Measurements from ENCODE around the gene PPP1R15A.
A peak's percentile ranks its signal among the peaks of the same experiment; 100 is the strongest.

PPP1R15A gene

DNA sequence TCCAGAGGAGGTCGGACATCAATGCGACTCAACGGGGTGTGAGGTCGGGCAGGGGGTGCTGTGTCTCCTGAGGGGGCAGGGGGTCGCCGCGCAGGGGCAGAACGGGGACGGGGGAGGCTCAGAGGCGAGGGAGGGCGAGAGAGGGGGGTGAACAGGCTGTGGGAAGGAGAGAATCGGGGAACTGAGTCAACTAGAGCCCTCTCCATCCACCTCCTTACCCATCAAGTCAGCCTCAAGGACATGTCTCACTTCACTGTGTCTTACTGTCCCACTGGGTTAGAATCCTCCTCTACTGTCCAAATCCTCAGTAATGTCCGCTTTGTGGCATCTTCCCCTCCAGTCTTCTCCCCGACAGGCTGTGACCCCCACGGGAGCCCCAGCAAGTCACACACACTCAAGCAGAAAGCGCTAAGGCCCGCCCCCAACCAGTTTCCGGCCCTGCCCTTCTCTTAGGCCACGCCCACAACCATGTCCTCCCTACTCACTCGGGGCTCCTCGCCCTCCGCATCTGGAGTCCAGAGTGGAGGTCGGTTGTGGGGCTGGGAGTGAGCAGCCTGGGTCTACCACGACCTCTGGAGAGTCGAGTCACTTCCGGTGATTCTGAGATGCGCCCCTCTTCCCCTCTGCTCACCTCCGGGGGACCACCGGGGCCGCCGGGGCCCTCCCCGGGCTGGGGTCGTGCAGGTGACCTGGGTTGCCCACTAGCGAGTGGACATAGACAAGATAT is 13.1 kb upstream of the PPP1R15A start:
- H3K4me3 ChIP-seq (ENCODE audit: low read length), result peak overlapping the region; percentile 21
- no peak for DNase-seq (ENCODE audit: low read depth)
- TF ChIP-seq, protein P1, sequence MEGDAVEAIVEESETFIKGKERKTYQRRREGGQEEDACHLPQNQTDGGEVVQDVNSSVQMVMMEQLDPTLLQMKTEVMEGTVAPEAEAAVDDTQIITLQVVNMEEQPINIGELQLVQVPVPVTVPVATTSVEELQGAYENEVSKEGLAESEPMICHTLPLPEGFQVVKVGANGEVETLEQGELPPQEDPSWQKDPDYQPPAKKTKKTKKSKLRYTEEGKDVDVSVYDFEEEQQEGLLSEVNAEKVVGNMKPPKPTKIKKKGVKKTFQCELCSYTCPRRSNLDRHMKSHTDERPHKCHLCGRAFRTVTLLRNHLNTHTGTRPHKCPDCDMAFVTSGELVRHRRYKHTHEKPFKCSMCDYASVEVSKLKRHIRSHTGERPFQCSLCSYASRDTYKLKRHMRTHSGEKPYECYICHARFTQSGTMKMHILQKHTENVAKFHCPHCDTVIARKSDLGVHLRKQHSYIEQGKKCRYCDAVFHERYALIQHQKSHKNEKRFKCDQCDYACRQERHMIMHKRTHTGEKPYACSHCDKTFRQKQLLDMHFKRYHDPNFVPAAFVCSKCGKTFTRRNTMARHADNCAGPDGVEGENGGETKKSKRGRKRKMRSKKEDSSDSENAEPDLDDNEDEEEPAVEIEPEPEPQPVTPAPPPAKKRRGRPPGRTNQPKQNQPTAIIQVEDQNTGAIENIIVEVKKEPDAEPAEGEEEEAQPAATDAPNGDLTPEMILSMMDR (IDR thresholded peaks at IDR 0.05; ENCODE audit: insufficient read depth, low read depth, low read length, missing control alignments), result no peak

DNA sequence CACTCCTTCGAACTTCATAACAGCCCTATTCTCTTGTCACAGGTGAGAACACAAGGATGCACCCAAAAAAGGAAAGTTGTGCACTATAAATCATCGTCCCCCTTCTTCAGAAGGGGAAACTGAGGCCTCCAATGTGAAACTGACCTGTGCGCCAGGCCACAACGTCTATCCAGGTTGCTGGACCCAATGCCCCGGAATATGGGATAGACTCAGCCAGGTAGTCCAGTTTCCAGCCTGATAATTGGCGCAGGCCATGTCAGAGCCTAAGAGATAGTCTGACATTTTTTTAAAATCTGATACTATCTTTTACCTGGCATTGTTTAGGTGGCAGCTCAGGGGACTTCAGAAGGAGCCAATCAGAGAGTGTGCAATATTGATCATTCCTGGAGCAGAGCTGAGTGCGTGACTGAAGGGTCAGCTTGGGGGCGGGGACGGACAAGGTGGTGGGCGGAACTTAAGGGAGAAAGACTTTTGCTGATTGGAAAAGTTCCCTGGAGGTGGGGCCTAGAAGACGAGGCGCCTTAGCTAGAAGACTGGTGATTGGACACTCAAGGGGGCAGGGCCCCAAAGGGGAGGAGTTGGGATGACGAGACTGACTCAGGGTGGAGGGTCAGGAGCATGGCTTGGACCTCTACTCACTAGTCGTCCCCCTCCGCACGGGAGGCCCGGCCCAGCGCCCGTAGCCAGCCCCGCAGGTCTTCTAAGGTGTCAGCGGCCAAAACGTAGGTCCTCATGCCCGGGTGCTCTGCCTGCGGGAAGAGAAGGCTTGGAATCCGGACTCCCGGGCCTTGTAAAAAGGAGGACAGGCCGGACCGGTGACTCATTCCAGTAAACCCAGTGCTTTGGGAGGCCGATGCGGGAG is 12.3 kb upstream of the PPP1R15A start:
- no peak overlapping the region for H3K4me3 ChIP-seq (ENCODE audit: low read length)
- TF ChIP-seq, protein P1 (IDR thresholded peaks at IDR 0.05; ENCODE audit: insufficient read depth, low read depth, low read length, missing control alignments), result no peak
- no peak for DNase-seq (ENCODE audit: low read depth)

DNA sequence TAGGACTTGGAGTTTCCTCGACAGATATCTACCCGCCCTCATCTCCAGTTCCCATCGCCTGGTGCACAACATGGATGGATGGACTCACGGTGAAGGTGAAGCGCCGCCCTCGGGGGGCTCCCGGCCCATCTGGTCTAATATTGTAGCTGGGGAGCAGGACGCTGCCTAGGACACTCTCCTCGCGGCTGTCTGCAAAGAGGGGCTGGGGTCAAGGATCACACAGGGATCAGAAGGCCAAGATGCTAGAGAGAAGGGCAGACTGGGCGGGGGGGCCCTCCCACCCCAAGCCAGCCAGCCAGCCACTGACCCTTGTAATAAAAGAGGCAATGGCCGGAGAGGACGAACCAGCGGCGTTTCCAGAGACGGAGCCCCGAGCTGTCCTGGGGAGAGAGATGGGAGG is 10.9 kb upstream of the PPP1R15A start:
- TF ChIP-seq, protein P1 (IDR thresholded peaks at IDR 0.05; ENCODE audit: insufficient read depth, low read depth, low read length, missing control alignments), result no peak
- no peak overlapping the region for H3K4me3 ChIP-seq (ENCODE audit: low read length)

DNA sequence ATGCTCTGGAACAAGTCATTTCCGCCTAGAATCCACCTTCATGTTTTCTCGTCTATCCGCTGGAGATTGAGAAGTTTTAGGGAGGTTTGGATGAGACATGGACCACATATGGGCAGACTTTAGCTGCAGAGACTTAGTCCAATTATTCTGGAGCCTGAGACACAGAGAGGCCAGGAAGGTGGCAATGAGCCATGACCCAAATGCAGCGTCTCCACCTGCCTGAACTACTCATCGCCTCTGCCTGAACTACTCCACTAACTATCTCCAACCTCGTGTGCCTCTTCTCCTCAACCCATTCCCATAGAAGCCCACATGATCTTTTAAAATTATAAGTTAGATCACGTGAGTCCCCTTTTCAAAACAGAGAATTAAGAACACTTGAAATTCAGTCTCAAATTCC is 9.4 kb upstream of the PPP1R15A start:
- TF ChIP-seq, protein P1 (IDR thresholded peaks at IDR 0.05; ENCODE audit: insufficient read depth, low read depth, low read length, missing control alignments), result no peak
- DNase-seq (ENCODE audit: low read depth), result no peak
- no peak overlapping the region for H3K4me3 ChIP-seq (ENCODE audit: low read length)

More for the DNA sequence above, 10.9 kb upstream of the PPP1R15A start:
- no peak for DNase-seq (ENCODE audit: low read depth)

DNA sequence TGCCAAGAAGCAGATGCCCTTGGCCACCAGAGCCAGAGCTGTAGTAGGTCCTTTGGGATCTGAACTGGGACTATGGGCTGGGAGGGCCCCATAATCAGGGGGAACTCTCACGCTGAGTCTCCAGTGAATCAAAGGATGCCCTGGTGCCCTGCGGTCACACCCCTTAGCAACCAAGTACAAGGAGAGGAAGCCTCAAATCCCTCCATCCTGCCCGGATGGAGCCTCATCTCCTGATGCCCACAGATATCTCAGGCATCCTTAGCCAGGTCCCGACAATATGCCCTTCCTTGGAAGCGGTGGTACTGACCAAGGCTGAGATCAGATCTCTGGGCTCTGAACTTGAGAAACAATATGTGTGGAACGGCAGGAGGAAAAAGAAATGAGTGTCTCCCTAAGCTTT is 5.5 kb upstream of the PPP1R15A start:
- H3K4me3 ChIP-seq (ENCODE audit: low read length), result no peak overlapping the region

DNA sequence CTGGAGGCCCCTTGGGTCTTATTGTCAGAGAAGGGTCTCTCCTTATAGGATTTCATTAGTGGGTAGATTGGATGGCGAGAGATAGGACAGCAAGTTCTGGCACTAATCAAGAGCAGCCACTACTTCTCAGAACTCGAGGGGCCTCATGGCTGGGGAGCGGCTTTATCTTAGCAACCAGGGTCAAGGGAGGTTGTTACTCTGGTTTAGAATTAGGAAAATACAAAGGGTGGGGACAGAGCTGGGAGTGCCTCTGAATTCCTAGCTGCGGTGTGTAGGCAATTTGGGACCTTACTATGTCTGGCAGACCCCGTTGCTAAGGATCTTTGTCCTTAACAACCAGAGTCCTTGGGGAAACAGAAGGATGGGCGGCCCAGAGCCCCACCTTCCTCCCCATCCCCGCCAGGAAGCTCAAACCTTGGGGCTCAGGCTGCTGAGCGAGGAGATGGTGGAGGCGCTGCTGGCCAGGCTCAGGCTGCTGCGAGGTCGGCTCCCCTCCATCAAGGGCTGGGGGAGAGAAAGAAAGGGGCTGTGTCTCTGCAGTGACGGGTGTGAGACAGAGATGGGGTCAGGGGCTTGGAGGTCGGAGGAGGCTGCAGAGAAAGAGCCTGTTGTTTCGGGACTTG is 5.0 kb upstream of the PPP1R15A start:
- no peak for DNase-seq (ENCODE audit: low read depth)
- TF ChIP-seq, protein P1 (IDR thresholded peaks at IDR 0.05; ENCODE audit: insufficient read depth, low read depth, low read length, missing control alignments), result no peak
- H3K4me3 ChIP-seq (ENCODE audit: low read length), result no peak overlapping the region

More for the DNA sequence above, 5.5 kb upstream of the PPP1R15A start:
- TF ChIP-seq, protein P1 (IDR thresholded peaks at IDR 0.05; ENCODE audit: insufficient read depth, low read depth, low read length, missing control alignments), result no peak
- DNase-seq (ENCODE audit: low read depth), result no peak
